Erythroblast (primary cell): ENCODE data around the gene PHOX2A.

Experiments used
- GATA1 ChIP-seq: IDR thresholded peaks from 2 replicates; pipeline ENCODE4 v1.6.1; 2011; ENCODE audit warnings: low read depth, mild to moderate bottlenecking, control low read depth, low read length, moderate library complexity
- POLR2A ChIP-seq: IDR thresholded peaks from 2 replicates; pipeline ENCODE4 v1.6.1; 2011; ENCODE audit warnings: mild to moderate bottlenecking, low read length

DNA sequence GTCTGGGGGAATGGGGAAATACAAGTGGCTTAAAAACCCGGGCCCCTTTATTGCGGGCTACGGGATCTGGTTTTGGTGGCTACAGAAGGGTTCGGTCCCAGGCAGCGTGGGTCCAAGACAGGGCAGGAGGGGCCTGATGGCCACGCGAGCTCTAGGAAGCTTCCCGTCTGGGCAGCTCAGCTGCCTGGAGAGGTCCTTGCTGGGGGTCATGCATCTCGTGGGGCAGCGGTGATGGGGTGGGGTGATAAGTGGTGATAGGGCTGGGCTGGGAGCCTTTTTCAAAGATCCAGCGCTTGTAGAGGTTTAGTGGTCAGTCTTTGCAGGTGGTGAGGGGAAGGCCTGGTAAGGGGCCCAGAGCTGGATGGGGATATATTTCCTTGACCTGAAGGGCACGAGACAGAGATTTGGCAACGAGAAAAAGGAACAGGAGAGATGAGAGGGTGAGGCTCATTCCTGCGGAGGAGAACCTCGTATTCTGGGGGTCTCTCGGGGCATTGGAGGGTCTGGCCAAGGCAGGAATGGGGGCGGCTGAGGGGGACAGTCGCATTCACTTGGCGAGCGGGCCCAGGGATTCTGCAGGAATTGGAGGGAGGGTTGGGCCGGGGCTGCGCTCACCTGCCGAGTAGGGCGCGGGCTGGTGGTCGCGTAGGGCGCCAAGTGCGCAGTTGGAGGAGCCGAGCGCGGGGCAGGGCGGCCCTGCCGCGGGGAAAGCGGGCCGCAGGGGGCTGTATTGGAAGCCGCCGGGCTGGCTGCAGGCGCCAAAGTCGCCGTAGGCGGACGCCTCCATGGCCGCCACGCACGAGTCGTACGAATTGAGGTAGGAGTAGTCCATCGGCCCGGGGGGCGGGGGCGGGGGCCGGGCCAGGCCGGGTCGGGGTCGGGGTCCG is 560 bp downstream of the PHOX2A start:
- no peak for TF ChIP-seq POLR2A
- no peak for TF ChIP-seq GATA1
